IMR-90 (cell line): ENCODE measurements around the gene FMO2. TPM values are rescaled to one million over a fixed set of nuclear protein-coding genes. Genes with fewer than 3 reads are reported as not detected.

Experiments
- ATAC-seq: fragments of 200-7000 bp; cut with Tn5 transposase; 2 replicates; pipeline ENCODE4 v1.9.1; 2020; ENCODE audit warnings: low read depth, mild to moderate bottlenecking, moderate library complexity
- BruUV-seq: library from RNA; stranded (reverse); fragments of 400-500 nt; replicated peaks from 2 replicates; lab custom pipeline; 2021; lab: Mats Ljungman, UMichigan
- CTCF ChIA-PET: fragments of 300-600 bp; formaldehyde crosslinking; extraction: SDS; loops from one replicate; lab custom pipeline; 2021; ENCODE audit warnings: antibody characterized with exemption; lab: Yijun Ruan, JAX
- POLR2A ChIA-PET: fragments of 300-600 bp; sonication (Branson Sonifier 250); formaldehyde crosslinking; loops from one replicate; lab custom pipeline; 2022; ENCODE audit warnings: antibody characterized with exemption; ENCODE audit not compliant: unreplicated experiment; lab: Charles Lee
- DNase-seq: peaks from one replicate; pipeline ENCODE4 v3.0.0; 2013
- H2AFZ ChIP-seq: replicated peaks from 2 replicates; pipeline ENCODE3; 2013; ENCODE audit warnings: low read length, mild to moderate bottlenecking; ENCODE audit not compliant: poor library complexity
- H2AK5ac ChIP-seq: 2 replicates; pipeline ENCODE4 v1.6.1; 2013; ENCODE audit warnings: low read depth, low read length, inconsistent platforms
- H2AK9ac ChIP-seq: replicated peaks from 2 replicates; pipeline ENCODE3; 2013; ENCODE audit warnings: mild to moderate bottlenecking, low read depth, low read length, moderate library complexity; ENCODE audit not compliant: poor library complexity
- H2BK120ac ChIP-seq: 2 replicates; pipeline ENCODE4 v1.6.1; 2013; ENCODE audit warnings: low read depth, low read length, inconsistent platforms
- H2BK15ac ChIP-seq: 3 replicates; pipeline ENCODE4 v1.6.1; 2013; ENCODE audit warnings: low read depth, low read length, inconsistent platforms
- H2BK20ac ChIP-seq: 2 replicates; pipeline ENCODE4 v1.6.1; 2013; ENCODE audit warnings: low read depth, mild to moderate bottlenecking, inconsistent platforms, low read length, moderate library complexity
- H2BK5ac ChIP-seq: 2 replicates; pipeline ENCODE4 v1.6.1; 2013; ENCODE audit warnings: mild to moderate bottlenecking, low read depth, low read length, inconsistent platforms; ENCODE audit not compliant: poor library complexity, severe bottlenecking
- H3K14ac ChIP-seq: replicated peaks from 2 replicates; pipeline ENCODE4 v1.6.1; 2013; ENCODE audit warnings: low read depth, low read length, inconsistent platforms
- H3K18ac ChIP-seq: 2 replicates; pipeline ENCODE4 v1.6.1; 2013; ENCODE audit warnings: low read depth, low read length, control low read depth
- H3K23ac ChIP-seq: 2 replicates; pipeline ENCODE4 v1.6.1; 2013; ENCODE audit warnings: low read depth, low read length, inconsistent platforms
- H3K27ac ChIP-seq: 2 replicates; pipeline ENCODE4 v1.5.1; 2013; ENCODE audit warnings: mild to moderate bottlenecking, control low read depth, low read length; ENCODE audit not compliant: insufficient read depth
- H3K27me3 ChIP-seq: 2 replicates; pipeline ENCODE4 v1.6.1; 2013; ENCODE audit warnings: low read length; ENCODE audit not compliant: control insufficient read depth, insufficient read depth
- H3K36me3 ChIP-seq: 2 replicates; pipeline ENCODE4 v1.6.1; 2013; ENCODE audit warnings: low read length, mixed read lengths; ENCODE audit not compliant: control insufficient read depth, insufficient read depth
- H3K4ac ChIP-seq: 2 replicates; pipeline ENCODE4 v1.6.1; 2013; ENCODE audit warnings: low read depth, low read length, inconsistent platforms
- H3K4me1 ChIP-seq: 2 replicates; pipeline ENCODE4 v1.6.1; 2013; ENCODE audit warnings: low read length, mixed read lengths; ENCODE audit not compliant: control insufficient read depth, insufficient read depth
- H3K4me2 ChIP-seq: 2 replicates; pipeline ENCODE4 v1.6.1; 2013; ENCODE audit warnings: low read depth, mild to moderate bottlenecking, control low read depth, low read length, moderate library complexity
- H3K4me3 ChIP-seq: 2 replicates; pipeline ENCODE4 v1.5.1; 2013; ENCODE audit warnings: low read depth, mild to moderate bottlenecking, control low read depth, low read length, moderate library complexity; ENCODE audit not compliant: insufficient read depth
- H3K56ac ChIP-seq: 2 replicates; pipeline ENCODE4 v1.6.1; 2013; ENCODE audit warnings: low read length, inconsistent platforms; ENCODE audit not compliant: insufficient read depth; ENCODE audit errors: extremely low read depth
- H3K79me1 ChIP-seq, 2 experiments: 2 replicates each; pipeline ENCODE4 v1.6.1; 2013; ENCODE audit warnings: low read length in 2 of 2, inconsistent platforms in 1 of 2, low read depth in 1 of 2
- H3K9ac ChIP-seq: 2 replicates; pipeline ENCODE4 v1.6.1; 2013; ENCODE audit warnings: low read depth, low read length, control low read depth
- H3K9me1 ChIP-seq: 2 replicates; pipeline ENCODE4 v1.6.1; 2013; ENCODE audit warnings: low read length, inconsistent platforms; ENCODE audit not compliant: insufficient read depth
- H3K9me3 ChIP-seq: 2 replicates; pipeline ENCODE4 v1.6.1; 2013; ENCODE audit warnings: low read length; ENCODE audit not compliant: control insufficient read depth, insufficient read depth
- H4K20me1 ChIP-seq: 2 replicates; pipeline ENCODE4 v1.6.1; 2013; ENCODE audit warnings: low read length, inconsistent platforms; ENCODE audit not compliant: insufficient read depth
- H4K5ac ChIP-seq: 2 replicates; pipeline ENCODE4 v1.6.1; 2013; ENCODE audit warnings: mild to moderate bottlenecking, low read depth, low read length, control low read depth
- H4K8ac ChIP-seq, 2 experiments: 2 replicates each; pipeline ENCODE4 v1.6.1; 2013; ENCODE audit warnings: low read depth in 2 of 2, low read length in 2 of 2, control low read depth in 1 of 2, inconsistent platforms in 1 of 2
- H4K91ac ChIP-seq: 2 replicates; pipeline ENCODE4 v1.6.1; 2013; ENCODE audit warnings: low read depth, low read length, inconsistent platforms; ENCODE audit not compliant: insufficient read depth
- BHLHE40 ChIP-seq: fragments of 150-350 bp; IDR thresholded peaks from 2 replicates; pipeline ENCODE4 v1.6.1; 2016; ENCODE audit warnings: mild to moderate bottlenecking, low read depth, low read length
- CTCF ChIP-seq: conservative IDR thresholded peaks from 2 replicates; pipeline ENCODE4 v1.5.1; 2012; ENCODE audit warnings: mild to moderate bottlenecking, low read depth, low read length, improper control_type of control experiment
- MAFK ChIP-seq: IDR thresholded peaks from 2 replicates; pipeline ENCODE4 v1.6.1; 2012; ENCODE audit warnings: low read depth, low read length, improper control_type of control experiment
- MXI1 ChIP-seq: IDR thresholded peaks from 2 replicates; pipeline ENCODE4 v1.6.1; 2012; ENCODE audit warnings: low read depth, mild to moderate bottlenecking, low read length, moderate library complexity, borderline replicate concordance
- USF2 ChIP-seq: fragments of 150-350 bp; IDR thresholded peaks from 2 replicates; pipeline ENCODE4 v1.6.1; 2017; ENCODE audit warnings: mild to moderate bottlenecking, antibody characterized with exemption, low read length, low read depth
- dilution Hi-C: fragments of 300-500 bp; cut with HindIII; formaldehyde crosslinking; loops from one replicate; pipeline ENCODE4 v1.14.3; 2018; ENCODE audit warnings: low sequenced_read_pairs; ENCODE audit not compliant: unreplicated experiment
- in situ Hi-C: fragments of 300-500 bp; cut with MboI; formaldehyde crosslinking; loops from 3 replicates; pipeline ENCODE4 v1.14.3; 2019; ENCODE audit warnings: low sequenced_read_pairs, inconsistent platforms, mixed read lengths
- intact Hi-C: fragments of 100-400 bp; cut with micrococcal nuclease; formaldehyde crosslinking; loops from 2 replicates; pipeline ENCODE4 v1.10.0; 2022
- polyA plus RNA-seq, 3 experiments: library from polyadenylated mRNA; depleted of rRNA; stranded (reverse); fragments of >200 nt; gene quantifications; 2 replicates each; pipeline ENCODE4 v1.2.3, GENCODE V29; 2012; ENCODE audit warnings: low replicate concordance in 1 of 3
- total RNA-seq: library from RNA; depleted of rRNA; stranded (reverse); fragments of >200 nt; gene quantifications from 2 replicates; pipeline ENCODE4 v1.2.3, GENCODE V29; 2012

Gene FMO2
- total and polyA plus RNA-seq, 2 of the 4 experiments (the other 2 are of a cell fraction): under 0.01 to 0.05 TPM

GRCh38 chr1:171160639-171161354 is 24.3 kb upstream of the FMO2 start (continued):
- TF ChIP-seq CTCF (no peak), MXI1 (no peak)

- Histone ChIP-seq H4K91ac (no peak overlapping the region), H3K56ac (no peak overlapping the region), H3K4ac (no peak overlapping the region), H2BK20ac (no peak overlapping the region), H2AK5ac (no peak overlapping the region), H4K20me1 (no peaks in the 10 kb centered on the region), H3K14ac (no peak overlapping the region), H3K79me1 (no peaks in the 10 kb centered on the region), H2BK5ac (peak overlapping the region; percentile 24), H3K4me1 (peaks cover 8% of the 10 kb centered on the region; the same call in 1 of the 2 replicates), H4K8ac (no peak overlapping the region), H2AFZ (no peak overlapping the region), H2BK15ac (no peak overlapping the region), H3K23ac (no peak overlapping the region), H3K18ac (peak overlapping the region; percentile 98), H4K5ac (peak overlapping the region; percentile 95; the same call in 1 of the 2 replicates), H2BK120ac (no peak overlapping the region), H3K9ac (no peak overlapping the region), H3K27ac (peak overlapping the region; percentile 99; the same call in 1 of the 2 replicates), H3K4me2 (no peak overlapping the region), H3K36me3 (no peaks in the 10 kb centered on the region), H3K27me3 (no peaks in the 10 kb centered on the region), H2AK9ac (no peak overlapping the region), H3K9me1 (no peaks in the 10 kb centered on the region), H3K4me3 (no peak overlapping the region), H3K9me3 (no peaks in the 10 kb centered on the region; the same call in 1 of the 2 replicates)
- dilution Hi-C loops: no loop called here
- DNase-seq: no peak
- TF ChIP-seq USF2 (no peak), BHLHE40 (no peak), MAFK (peak; percentile 59; the same call in 1 of the 2 replicates)
- no TSS peak for BruUV-seq
- in situ Hi-C loops: no loop called here
- intact Hi-C loops: no loop called here
- no peak for ATAC-seq
- CTCF ChIA-PET: no interaction called here
- POLR2A ChIA-PET: no interaction called here
Observed at GRCh38 chr1:171161431-171161830, 23.7 kb upstream of the FMO2 start.
